Activated CD8-positive, alpha-beta memory T cell treated with anti-CD3 and anti-CD28 coated beads, Interleukin-2, amount 50 U/mL, for 48 hours (primary cell): ENCODE data around the gene MALT1.
"Not testable (repeated sequence)": the region's sequence is repeated elsewhere in the genome, so short reads cannot be mapped to it uniquely, and the experiment has no call there.

Experiments used
- DNase-seq: peaks from one replicate; pipeline ENCODE4 v3.0.0-alpha.2; 2020

Gene MALT1

DNA sequence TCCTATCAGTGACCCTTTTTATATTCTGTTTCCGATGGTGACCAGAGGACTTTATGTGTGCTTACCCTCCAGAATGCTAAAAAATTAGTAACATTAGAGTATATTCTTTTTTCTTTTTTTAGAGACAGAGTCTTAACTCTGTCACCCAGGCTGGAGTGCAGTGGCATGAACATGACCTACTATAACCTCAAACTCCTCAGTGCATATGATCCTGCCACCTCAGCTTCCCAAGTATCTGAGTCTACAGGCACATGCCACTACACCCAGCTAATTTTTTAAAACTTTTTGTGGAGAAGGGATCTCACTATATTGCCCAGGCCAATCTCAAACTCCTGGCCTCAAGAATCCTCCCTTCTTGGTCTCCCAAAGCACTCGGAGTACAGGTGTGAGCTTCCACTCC, 74.6 kb downstream of the MALT1 start:
- DNase-seq, result no peak

DNA sequence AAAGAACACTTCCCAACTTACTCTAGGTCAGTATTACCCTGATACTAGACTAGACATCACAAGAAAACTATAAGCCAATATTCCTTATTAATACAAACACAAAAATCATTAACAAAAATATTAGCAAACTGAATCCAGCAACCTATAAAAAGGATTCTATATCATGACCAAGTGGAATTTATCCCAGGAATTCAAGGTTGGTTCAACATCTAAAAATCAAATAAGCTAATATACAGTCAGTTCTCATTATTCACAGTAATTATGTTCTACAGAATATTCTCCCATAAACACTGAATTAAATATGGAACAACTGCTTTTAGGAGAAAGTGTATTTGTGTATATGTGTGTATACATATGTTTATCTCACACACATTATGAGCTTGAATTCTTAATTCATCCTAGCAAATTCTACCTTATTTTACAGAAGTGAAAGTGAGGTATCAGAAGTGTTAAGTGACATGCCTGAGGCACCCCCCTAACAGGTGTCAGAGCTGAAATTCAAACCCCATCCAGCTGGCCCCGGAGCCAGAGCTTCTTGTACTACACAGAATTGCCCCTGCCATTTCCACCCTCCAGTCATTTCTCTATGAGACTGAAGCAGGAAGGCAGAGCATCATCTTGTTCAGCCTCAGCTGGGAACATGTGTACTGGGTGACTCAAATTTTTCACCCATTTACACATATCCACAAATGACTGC, 77.8 kb downstream of the MALT1 start:
- DNase-seq, result no peak

DNA sequence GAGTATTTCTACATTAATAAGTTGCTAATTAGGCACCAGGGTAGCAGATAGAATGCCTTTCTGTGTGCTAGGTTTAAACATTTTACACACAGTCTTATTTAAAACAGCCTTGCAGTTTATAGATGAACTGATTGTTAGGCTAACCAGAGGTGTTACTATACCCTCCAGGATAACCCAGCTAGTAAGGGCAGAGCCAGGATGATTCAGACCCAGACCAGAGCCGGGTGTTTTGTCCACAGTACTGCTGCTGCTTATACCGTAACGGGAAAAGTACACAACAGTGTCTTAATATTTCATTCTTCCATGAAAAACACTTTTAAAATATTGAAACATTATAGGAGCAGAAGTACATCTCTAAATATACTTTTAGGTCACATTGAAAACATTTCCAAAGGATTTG, 82.7 kb downstream of the MALT1 start:
- DNase-seq, result no peak

DNA sequence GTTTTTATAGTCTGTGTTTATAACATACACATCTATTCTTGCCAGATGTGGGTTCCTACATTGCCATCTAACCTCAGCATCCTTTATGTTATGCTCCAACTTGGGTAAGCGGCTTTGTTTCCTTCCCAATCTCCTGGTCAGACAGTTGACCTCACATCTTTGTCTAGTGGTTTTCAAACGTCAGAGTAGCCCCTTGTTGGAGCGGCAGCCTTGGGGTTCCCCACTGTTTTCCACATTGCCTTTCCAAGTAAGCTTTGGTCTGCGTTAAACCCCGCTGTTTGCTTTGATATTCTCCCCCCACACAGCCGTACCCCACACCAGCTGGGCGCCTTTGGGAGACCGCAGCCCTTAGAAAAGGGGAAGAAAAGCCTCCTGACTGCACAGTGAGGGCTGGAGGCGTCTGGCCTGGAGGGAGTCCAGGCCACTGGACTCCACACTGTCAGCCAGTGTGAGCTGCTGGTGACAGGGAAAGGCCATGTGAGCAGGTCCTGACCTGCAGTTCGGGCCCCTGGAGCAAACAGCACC, 83.3 kb downstream of the MALT1 start:
- no peak for DNase-seq

DNA sequence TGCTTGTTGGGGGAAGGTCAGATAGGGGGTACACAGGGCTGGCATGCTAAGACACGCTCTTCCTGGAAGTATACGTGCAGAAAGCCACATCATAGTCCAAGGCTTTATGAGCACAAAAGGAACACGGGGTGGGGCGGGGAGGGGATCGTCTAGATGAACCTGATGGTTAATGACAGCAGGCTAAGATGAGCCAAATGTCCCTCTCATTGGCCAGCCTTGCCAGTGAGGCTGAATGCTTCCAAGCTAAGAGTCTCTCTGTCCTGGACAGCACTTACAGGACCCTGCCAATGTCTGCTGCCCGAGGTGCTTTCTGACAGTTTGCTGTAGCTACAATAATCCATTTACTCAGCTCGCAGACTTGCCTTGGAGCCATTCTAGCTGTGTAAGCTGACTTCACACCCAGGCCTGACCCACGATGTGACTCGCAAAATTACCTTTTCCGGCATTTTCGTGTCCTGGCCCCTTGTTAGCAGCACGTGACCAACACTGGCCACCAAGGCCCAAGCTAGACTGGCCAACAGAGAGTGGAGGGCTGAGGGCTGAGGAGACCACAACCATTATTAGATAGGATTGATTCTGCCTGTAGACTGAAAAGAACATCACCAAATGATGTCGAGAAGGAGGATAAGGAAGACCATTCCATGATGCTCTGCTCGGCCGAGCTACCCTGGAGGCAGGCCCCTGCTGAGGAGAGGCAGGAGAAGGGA, 84.2 kb downstream of the MALT1 start:
- no peak for DNase-seq

- DNase-seq, result no peak
Observed at GRCh38 chr18:58756148-58756547, 84.9 kb downstream of the MALT1 start.

DNA sequence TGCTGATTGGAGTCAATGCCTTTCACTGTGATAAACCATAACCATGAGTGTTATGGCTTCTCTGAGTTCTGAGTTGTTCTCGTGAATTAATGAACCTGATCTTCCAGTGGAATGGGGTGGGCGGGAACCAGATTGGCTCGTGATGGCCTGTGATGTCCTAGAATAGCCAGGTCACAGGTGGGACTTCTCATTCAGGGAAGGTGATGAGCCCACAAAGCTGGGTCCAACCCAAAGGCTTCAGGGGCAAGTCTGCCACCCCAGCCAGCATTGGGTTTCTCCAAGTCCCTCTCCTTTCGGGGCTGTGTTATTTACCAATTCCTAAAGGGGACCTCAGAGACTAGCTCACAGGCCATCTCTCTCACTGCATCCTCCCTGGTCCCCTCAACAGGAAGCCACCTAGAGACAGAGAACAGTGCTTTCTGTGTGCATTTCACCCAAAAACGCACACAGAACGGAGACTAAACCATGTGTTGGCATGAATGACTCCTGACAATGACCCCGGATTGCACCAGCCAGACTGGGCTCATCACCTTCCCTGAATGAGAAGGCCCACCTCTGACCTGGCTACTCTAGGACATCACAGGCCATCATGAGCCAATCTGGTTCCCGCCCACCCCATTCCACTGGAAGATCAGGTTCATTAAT, 85.5 kb downstream of the MALT1 start:
- no peak for DNase-seq

DNA sequence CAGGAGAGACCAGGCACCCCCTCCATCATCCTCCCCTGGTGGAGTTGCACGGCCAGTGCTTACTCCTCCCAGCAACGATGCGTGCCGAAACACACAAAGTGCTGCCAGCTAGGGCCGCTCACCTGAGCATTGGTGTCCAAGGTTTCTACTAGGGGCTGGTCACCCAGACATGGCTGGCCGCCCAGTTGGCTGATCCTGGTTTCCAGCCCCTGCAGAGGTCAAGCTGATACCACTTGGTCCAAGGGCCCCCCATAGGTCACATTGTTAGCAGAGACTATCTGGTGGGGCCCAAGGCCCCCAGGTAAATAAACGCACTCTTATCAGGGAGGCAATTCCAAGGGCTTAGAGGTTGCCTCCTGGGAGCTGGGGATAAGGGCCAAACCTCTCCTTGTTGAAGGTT, 86.1 kb downstream of the MALT1 start:
- not testable (repeated sequence) for DNase-seq

GRCh38 chr18:58758046-58758445, 86.8 kb downstream of the MALT1 start:
- no peak for DNase-seq

DNA sequence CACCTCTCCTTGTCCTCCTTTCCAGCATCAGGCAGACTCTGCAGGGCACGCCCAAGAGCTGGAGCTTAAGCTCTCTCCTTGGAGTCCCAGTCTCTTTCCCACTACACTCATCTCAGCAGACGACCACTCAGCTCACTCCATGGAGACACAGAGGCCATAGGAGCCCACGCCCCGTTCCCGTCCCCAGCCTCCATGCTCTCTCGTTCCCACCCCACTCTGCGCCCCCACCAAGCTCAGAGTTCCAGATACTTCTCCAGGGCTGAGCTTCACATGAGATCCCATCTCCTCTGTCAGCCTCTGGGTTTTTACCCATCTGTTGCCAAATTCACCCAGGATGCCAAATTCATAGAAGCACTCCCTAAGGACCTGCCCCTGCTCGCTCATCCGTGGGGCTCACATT, 87.3 kb downstream of the MALT1 start:
- no peak for DNase-seq

DNA sequence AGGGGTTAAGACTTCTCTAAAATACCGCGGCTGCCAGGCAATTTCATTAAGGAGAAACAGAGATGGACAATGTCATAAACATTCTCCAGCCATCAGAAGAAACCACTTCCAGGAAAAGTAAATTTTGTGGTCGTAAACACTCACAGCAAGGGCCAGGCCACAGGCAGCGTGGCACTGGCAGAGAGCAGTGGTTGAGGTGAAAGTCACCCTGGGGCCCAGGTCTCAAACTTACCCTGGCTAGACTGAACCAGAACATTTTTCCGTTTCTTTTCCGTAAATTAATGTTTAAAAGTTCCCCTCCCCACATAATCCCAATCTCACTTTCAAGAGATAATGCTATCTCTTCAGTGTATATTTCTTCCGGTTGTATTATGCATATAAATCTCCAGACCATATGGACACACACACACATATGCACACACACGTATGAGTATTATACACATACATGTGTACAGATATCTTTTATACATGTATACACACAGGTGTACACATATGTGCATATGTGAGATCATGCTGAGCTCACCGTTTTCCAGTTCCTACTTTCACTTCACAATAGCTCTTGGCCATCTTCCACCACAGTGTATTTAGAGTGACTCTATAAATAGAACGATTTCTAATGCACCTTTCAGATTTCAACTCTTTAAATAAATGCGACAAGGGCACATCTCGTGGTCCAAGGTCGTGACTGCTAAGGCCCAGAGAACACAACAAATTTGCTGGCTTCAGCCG, 90.1 kb downstream of the MALT1 start:
- no peak for DNase-seq

DNA sequence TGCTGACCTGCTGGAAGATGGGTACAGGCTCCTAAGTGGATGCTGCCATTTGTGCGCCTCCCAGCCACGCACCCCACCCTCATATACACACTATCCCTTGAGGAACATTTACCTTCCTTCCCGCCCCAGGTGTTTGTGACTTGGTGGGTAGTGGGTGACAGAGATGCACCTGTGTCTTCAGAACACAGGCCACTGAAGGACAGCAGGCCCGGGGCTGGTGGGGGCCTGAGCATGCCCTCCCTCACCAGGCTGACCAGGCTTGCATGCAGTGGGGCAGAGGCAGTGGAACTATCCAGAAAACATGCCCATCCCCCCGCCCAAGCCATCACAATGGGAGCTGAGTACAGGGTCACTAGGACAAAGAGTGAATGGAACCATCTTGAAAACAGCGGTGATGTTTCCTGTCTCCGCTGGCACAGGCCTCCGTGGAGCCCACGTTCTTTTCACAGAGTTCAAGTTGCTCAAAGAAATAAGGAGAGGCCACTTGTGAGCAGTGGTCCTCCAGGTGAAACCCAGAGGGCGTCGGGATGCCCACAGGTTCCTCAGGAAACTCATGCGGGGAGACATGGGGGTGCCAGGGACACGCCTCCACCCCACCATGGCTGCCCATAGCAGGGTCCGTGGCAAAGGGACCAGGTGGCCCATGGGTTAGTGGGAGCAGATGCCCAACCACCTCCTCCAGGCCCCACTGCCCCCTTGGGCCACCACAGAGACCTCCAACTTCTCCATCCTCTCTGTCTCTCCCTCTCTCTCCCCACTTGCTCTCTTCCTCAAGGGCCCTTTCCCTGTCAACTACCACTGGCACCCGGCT, 90.9 kb downstream of the MALT1 start:
- DNase-seq, result no peak

DNA sequence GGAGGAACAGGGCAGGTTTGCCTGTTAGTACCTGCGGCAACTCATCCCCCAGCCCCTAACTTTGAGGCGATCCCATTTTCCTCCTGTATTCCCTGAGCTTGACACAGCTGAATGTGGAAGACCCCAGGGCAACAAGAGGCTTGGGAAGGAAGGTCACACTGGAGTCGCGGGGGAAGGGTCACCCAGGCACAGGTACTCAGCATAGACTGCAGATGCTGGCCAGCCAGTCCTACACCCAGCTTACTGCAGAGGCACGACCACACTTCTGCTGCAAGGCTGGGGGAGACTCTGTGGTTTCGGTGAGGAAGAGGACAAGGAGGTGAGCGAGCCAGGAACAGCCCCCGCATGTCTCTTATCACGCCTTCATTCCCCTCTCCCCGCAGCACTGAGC, 91.5 kb downstream of the MALT1 start:
- DNase-seq, result no peak

DNA sequence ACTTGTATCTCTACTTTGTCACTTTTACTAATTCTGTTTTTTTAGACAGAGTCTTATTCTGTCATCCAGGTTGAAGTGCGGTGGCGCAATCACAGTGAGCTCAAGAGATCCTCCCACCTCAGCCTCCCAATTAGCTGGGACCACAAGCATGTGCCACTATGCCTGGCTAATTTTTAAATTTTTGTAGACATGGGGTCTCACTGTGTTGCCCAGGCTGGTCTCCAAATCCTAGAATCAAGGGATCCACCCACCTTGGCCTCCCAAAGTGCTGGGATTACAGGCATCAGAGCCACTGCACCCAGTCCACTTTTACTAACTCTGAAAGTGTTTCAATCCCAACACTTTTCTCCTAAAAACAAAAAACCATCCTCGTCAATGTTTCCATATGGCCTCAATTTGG, 94.9 kb downstream of the MALT1 start:
- no peak for DNase-seq

- peak; percentile 42 for DNase-seq
Observed at GRCh38 chr18:58766946-58767345, 95.7 kb downstream of the MALT1 start.

DNA sequence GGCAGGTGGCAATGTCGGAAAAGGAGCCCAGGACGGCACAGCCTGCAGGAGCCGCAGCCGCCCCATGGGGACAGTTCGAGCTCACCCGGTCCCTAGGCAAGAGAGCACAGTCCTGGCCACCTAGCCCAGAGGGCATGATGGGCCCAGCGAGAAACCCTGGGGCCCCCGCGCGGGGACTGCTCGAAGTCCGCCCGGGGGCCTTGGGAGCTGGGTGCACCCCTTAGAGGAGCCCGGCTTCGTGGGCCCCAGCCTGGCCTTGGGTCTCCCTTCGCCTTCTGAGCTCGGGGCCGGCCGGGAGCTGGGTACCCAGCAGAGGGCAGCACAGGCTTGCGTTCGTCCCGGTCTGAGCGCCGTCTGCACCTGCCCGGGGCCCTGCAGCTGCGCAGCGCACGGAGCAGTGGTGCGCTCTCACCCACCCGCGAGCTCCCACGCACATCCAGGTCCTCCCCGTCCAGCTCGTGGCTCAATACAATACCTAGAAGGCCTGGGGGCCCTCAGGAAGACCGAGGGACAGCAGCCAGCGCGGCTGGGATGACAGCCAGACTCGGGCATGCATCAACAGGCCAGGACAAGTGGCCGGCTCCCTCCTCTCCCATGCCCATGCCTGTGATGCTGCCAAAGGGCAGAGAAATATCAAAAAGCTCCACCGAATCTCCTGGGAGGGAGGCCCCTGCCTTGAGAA, 97.2 kb downstream of the MALT1 start:
- DNase-seq, result peak; percentile 88

DNA sequence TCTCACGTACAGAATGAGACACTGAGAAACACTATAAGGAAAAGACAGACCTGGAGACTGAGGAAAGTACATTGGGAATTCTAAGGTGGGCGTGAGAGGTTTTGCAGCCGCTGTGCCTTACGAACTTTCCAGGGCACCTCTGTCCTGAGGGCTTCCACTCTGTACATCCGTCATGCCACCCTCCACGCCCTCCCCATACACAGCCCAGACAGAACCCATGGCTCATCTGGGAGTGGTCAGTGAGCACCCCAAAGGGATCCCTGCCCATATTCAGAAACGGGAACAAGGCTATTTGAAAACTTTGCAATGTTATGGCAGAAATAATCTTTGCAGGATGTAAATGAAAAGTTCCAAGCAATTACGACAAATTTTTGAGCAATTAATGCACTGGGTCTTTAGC, 98.1 kb downstream of the MALT1 start:
- DNase-seq, result peak; percentile 22

DNA sequence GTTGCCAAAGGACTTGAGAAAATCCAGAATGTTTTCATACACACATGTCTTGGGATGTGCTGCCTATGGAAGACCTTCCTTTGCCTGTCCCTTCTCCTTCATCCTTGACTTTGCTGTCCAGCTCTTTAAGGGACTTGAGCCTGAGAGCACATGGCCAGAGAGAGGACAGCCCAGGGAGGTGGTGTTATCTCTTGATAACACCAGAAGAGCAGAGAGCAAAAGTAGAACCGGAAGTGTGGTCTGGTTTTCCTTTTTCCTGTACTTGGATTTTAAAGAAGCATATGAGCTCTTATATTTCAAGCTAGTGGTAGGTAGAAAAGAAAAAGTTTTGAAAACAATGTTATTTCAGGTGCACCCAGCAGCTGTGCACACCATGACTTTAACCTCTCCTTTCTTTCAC, 99.3 kb downstream of the MALT1 start:
- no peak for DNase-seq

GRCh38 chr18:58772161-58772560, 100.9 kb downstream of the MALT1 start:
- DNase-seq, result no peak

DNA sequence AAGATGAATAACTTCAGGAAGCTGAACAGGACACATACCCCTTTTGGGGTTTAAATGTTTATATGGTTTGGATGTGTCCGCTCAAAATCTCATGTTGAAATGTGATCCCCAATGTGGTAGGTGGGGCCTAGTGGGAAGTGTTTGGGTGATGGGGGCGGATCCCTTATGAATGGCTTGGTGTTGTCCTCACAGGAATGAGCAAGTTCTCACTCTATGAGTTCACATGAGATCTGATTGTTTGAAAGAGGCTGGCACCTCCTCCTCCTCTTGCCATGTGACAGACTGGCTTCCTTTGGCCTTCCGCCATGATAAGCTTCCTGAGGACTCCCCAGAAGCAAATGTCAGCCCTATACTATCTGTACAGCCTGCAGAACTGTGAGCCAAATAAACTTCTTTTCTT, 104.8 kb downstream of the MALT1 start:
- no peak for DNase-seq

DNA sequence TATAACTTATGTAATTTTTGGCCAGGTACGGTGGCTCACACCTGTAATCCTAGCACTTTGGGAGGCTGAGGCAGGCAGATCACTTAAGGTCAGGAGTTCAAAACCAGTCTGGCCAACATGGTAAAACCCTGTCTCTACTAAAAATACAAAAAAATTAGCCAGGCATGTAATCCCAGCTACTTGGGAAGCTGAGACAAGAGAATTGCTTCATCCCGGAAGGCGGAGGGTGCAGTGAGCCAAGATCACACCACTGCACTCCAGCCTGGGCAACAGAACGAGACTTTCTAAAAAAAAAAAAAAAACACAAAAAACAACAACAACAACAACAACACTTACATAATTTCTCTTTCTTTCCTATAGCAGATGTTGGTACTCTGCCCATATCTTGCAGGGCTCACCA, 105.3 kb downstream of the MALT1 start:
- DNase-seq, result not testable (repeated sequence)

DNA sequence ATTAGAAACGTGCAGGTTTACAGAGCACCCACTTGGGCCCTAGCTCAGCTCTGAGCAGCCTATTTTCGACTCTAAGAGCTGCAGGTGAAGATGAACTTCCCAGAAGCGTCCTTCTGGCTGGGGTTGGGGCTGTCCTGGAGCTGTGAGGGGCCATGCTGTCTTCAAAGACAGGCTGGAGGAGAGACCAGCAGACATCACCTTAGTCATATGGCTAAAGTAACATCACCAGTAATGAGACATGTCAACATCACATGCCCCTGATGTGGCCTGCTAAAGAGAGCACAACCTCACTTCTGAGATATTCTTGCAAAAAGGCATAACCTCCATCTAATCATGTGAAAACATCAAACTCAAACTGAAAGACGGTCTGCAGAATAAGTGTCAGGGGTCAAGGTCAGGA, 106.2 kb downstream of the MALT1 start:
- DNase-seq, result no peak
